ENCODE data around the gene SAT1. TPM values are rescaled to one million over a fixed set of nuclear protein-coding genes. Genes with fewer than 3 reads are reported as not detected.

Gene SAT1
- total and polyA plus RNA-seq, 2 of the 13 experiments (the other 11 are each of a cell fraction or from before 2014, with no cell fraction given), result 216 to 1,243 TPM

- TF ChIP-seq, protein P1, sequence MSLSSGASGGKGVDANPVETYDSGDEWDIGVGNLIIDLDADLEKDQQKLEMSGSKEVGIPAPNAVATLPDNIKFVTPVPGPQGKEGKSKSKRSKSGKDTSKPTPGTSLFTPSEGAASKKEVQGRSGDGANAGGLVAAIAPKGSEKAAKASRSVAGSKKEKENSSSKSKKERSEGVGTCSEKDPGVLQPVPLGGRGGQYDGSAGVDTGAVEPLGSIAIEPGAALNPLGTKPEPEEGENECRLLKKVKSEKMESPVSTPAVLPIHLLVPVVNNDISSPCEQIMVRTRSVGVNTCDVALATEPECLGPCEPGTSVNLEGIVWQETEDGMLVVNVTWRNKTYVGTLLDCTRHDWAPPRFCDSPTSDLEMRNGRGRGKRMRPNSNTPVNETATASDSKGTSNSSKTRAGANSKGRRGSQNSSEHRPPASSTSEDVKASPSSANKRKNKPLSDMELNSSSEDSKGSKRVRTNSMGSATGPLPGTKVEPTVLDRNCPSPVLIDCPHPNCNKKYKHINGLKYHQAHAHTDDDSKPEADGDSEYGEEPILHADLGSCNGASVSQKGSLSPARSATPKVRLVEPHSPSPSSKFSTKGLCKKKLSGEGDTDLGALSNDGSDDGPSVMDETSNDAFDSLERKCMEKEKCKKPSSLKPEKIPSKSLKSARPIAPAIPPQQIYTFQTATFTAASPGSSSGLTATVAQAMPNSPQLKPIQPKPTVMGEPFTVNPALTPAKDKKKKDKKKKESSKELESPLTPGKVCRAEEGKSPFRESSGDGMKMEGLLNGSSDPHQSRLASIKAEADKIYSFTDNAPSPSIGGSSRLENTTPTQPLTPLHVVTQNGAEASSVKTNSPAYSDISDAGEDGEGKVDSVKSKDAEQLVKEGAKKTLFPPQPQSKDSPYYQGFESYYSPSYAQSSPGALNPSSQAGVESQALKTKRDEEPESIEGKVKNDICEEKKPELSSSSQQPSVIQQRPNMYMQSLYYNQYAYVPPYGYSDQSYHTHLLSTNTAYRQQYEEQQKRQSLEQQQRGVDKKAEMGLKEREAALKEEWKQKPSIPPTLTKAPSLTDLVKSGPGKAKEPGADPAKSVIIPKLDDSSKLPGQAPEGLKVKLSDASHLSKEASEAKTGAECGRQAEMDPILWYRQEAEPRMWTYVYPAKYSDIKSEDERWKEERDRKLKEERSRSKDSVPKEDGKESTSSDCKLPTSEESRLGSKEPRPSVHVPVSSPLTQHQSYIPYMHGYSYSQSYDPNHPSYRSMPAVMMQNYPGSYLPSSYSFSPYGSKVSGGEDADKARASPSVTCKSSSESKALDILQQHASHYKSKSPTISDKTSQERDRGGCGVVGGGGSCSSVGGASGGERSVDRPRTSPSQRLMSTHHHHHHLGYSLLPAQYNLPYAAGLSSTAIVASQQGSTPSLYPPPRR (CRISPR knock-in tag; IDR thresholded peaks at IDR 0.05; ENCODE audit: borderline replicate concordance), result no peak
- TF ChIP-seq SETDB1 (CRISPR knock-in tag; IDR thresholded peaks at IDR 0.05; ENCODE audit: borderline replicate concordance), result no peak
- TF ChIP-seq CHD2 (IDR thresholded peaks at IDR 0.05; ENCODE audit: low read depth, low read length), result no peak
- TF ChIP-seq HNRNPH1 (optimal IDR thresholded peaks at IDR 0.05; ENCODE audit: low read depth, low read length), result no peak
- TF ChIP-seq ARNT2 (CRISPR knock-in tag; IDR thresholded peaks at IDR 0.05; ENCODE audit: low read depth), result peak; percentile 64; the same call in 1 of the 2 replicates
- TF ChIP-seq GLI4 (CRISPR knock-in tag; IDR thresholded peaks at IDR 0.05; ENCODE audit: borderline replicate concordance), result no peak
- TF ChIP-seq ISX (CRISPR knock-in tag; conservative IDR thresholded peaks at IDR 0.05), result no peak
- no peak for TF ChIP-seq ATRX (CRISPR knock-in tag; IDR thresholded peaks at IDR 0.05; ENCODE audit: borderline replicate concordance)
- TF ChIP-seq ZNF777 (CRISPR knock-in tag; IDR thresholded peaks at IDR 0.05), result no peak
- TF ChIP-seq SMARCC2 (IDR thresholded peaks at IDR 0.05), result no peak
- no peak for TF ChIP-seq TEAD3 (CRISPR knock-in tag; optimal IDR thresholded peaks at IDR 0.05; ENCODE audit: borderline replicate concordance)
- TF ChIP-seq ZNF354B (CRISPR knock-in tag; IDR thresholded peaks at IDR 0.05), result no peak
- TF ChIP-seq STAT6 (CRISPR knock-in tag; IDR thresholded peaks at IDR 0.05; ENCODE audit: borderline replicate concordance), result peak; percentile 39; the same call in 1 of the 2 replicates
- TF ChIP-seq ZNF280B (CRISPR knock-in tag; IDR thresholded peaks at IDR 0.05; ENCODE audit: borderline replicate concordance), result peak; percentile 64; the same call in 1 of the 2 replicates
- no peak for TF ChIP-seq PLRG1 (conservative IDR thresholded peaks at IDR 0.05)
- no peak for TF ChIP-seq ZNF572 (CRISPR knock-in tag; IDR thresholded peaks at IDR 0.05)
- TF ChIP-seq NCOA1 (CRISPR knock-in tag; IDR thresholded peaks at IDR 0.05), result no peak
- TF ChIP-seq IKZF4 (CRISPR knock-in tag; IDR thresholded peaks at IDR 0.05; ENCODE audit: borderline replicate concordance, low read depth, not compliant biosample characterization), result no peak
- 0 out of 2 replicates have a peak, but pooled peaks have one; percentile 56 for TF ChIP-seq MYPOP (CRISPR knock-in tag; IDR thresholded peaks at IDR 0.05)
Observed at GRCh38 chrX:23782863-23783588, at the start of gene SAT1 (continued).

Measured in HepG2 (cell line).